ENCODE measurements around the gene GPR17.

GRCh38 chr2:127646487-127647241 lies 711 bp downstream of the GPR17 start:
- TF ChIP-seq CTCF (conservative IDR thresholded peaks at IDR 0.05 in 1 of 2, IDR thresholded peaks at IDR 0.05 in 1 of 2; ENCODE audit: extremely low read depth in 1 of 2, insufficient read depth in 1 of 2, low read depth in 1 of 2, low read length in 2 of 2) (no peak), EZH2 (IDR thresholded peaks at IDR 0.05; ENCODE audit: borderline replicate concordance, low read length) (no peak)
